Stimulated activated CD8-positive, alpha-beta memory T cell treated with anti-CD3 and anti-CD28 coated beads, Interleukin-4, amount 100 ng/mL, for 48 hours (primary cell): ENCODE measurements around the gene ANKS1B.
"Not testable (repeated sequence)": the region's sequence is repeated elsewhere in the genome, so short reads cannot be mapped to it uniquely, and the experiment has no call there.

Source experiments
- DNase-seq: peaks from one replicate; pipeline ENCODE4 v3.0.0-alpha.2; 2020

The ANKS1B gene

DNA sequence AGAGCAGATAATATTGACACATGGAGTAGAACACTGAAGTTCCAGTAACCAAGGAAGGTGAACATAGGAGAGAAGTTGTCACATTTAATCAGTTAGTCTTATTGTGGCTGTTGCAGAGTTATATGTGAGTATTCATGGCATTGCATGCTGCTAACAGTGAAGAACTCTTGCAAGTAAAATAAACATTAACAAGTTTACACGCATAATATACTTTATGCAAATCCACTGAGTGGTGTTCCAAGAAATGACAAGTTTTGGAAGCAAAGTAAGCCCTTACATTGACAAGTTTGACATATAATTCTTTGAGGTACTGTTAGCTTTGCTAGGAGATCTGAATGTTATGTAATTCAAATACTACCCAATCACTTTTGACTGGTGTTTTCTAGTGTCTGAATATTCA, 125.6 kb downstream of the ANKS1B start:
- DNase-seq: no peak

DNA sequence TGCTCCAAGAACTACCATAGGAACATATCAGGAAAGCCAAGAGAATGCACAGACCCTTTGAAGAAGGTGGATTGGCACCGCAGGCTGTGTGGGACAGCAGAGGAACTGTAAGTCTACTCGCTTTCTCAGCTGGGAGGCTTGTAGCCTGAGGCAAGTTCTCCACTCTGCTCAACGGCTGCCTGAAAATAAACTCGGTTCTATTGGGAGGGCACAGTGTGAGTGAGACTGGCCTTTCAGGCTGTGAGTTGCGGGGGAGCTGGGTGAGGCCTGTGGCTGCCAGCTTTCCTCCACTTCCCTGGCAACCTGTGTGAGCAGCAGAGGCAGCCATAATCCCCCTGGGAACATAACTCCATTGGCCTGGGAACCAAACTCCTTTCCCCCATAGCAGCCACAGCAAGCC, 132.1 kb downstream of the ANKS1B start:
- DNase-seq: no peak

DNA sequence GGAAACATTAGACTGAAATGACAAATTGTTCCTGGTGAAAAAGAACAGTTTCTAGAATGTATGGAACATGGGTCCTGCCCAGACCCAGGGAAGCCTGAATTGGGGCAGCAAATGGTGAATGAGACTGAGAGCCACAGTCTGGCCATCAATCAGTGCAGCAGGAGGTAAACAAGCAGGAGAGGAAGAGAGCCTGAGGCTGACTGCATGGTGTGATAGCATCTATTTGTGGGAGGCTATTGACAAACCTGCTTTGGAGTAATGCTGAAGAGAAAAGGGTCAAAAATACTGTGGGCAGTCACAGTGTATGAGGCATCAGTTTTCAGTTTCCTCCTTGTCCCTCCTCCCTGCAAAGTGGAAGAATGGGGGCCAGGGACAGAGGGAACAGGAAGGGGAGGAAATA, 136.8 kb downstream of the ANKS1B start:
- DNase-seq: no peak

DNA sequence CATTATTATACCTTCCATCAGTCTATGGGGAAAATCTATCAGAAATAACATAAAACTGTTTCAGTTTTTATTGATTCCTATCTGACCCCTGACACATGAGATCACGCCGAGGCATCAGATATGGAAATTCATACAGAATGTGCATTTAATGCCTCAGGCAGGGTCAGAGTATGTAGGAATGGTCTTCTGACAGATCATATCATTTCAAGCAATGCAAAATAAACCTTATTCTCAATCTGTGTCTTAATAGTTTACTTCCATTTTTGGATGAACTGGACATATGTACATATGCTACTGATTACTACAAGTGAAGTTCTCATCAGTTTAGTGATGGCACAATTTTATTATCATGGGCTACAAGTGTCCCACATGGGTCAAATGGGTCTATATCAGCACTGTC, 150.0 kb downstream of the ANKS1B start:
- DNase-seq: no peak

DNA sequence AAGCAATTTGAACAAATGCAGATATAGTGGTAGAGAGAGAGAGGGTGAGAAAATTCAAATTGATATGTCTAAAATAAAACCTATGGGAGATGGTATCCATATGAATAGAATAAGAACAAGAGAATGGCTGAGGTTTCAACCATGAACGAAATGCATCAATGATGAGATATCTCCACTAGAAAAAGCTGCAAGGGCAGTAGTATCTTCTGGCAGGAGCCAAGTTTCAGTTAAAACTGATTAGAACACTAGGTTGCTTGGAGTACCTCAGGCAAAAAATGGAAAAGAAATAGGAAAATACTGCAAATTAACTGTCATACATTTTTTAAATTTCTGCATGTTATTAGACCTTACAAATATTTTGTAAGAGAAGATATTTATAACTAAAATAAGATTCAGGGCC, 151.3 kb downstream of the ANKS1B start:
- DNase-seq: no peak

DNA sequence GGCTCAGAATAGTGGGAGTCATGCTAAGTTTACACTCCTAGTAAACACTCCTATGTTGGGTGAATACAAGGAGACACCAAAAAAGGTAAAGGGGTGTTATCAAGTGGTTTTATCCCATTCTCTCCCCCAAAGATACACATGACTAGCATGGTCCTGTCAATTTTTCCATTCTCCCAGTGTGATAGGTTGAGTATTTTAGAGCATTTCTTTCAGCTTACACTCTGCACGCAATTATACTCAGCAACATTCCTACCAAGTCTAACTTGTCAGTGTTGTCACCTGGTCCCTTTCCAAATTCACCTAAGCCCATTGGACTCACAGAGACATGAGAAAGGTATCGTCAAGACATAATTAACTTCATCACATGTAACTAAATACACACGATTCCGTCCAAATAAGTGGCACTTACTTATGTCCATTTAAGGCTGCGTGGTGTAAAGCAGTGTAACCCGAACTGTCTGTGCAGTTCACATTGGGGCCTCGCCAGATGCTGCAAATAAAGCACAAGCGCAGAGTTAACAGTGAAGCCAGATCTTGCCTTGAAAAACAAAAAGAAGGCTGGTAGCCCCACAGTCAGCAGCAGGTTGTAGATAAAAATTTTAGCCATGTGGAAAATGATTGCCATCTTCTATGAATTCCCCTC, 159.7 kb downstream of the ANKS1B start:
- DNase-seq: no peak

DNA sequence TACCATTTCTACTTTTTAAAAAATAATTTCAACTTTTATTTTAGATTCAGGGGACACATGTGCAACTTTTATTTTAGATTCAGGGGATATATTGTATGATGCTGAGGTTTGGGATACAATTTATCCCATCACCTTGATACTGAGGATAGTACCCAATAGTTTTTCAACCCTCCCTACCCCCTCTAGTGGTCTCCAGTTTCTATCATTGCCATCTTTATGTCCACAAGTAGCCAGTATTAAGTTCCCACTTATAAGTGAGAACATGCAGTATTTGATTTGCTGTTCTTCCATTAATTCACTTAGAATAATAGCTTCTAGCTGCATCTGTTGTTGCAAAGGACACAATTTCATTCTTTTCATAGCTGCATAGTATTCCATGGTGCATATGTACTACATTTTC, 162.5 kb downstream of the ANKS1B start:
- DNase-seq: no peak

DNA sequence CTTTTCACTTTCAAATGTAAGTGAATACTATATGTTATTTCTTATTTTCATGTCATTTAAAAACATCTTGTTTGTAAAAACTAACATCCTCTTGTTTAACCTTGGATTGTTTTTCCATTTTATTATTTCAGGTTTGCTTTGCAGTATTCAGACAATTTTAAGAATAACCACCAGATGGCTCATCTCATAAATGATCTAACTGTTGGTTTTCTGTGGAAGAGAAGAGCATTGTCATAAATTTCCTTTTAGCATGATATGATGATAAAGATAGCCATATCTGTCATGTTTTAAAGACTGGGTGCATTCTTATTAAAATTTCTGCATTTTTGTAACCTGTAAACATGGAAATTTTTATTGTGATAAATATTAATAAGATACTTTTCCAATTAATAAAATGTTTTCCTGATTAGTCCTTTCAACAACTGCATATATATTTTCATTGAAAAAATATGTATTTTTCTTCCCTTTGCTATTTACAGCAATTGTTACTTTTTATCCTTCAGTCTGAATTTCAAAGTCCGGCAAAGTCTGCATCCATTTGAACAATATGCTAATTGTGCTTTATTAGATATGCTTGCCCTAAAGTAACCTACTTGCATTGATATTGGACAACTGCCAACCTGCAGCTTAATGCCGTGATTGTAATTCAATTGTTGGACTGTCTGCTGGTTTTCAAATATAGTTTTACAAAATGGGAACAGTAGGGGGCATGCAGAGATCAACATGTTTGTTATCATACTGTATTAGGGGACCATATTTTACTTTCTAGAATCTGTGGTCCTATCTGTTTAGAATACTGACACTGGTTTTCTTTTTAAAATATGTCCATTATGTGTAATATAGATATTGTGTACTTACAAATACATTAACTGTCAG, 173.8 kb downstream of the ANKS1B start:
- DNase-seq: no peak

DNA sequence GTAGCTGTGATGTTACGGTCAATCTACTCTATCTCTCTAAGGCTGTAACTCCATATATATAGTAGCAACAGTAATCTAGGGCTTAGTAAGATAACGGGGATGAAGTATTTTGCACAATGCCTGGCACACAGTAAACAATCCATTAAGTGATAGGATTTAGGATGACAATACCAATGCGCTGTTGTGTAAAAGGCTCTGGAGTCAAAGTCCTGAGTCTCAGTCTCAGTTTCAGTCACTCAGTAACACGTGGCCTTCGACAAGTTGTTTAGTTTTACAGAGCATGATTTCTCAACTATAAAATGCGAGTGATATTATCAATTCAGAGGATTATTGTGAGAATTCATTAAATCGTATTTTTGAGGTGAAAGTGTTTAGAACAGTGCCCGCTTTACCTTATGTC, 174.8 kb downstream of the ANKS1B start:
- DNase-seq: no peak

DNA sequence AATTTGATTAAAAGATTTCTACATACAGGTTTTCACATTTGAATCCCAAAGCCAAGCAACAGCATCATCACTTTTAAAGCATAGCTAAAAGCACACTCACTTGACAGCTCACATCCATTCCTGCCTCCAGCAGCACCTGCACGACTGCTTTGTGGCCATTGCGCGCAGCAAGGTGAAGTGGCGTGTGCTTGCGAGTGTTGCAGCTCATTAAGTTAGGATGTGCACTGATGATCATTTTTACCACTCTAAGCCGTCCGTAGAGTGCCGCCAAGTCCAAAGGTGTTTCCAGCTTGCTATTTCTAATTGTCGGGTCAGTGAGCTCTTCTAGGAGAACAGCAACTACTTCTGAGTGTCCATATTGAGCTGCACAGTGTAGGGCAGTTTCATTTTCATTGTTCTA, 178.4 kb downstream of the ANKS1B start:
- no peak for DNase-seq

DNA sequence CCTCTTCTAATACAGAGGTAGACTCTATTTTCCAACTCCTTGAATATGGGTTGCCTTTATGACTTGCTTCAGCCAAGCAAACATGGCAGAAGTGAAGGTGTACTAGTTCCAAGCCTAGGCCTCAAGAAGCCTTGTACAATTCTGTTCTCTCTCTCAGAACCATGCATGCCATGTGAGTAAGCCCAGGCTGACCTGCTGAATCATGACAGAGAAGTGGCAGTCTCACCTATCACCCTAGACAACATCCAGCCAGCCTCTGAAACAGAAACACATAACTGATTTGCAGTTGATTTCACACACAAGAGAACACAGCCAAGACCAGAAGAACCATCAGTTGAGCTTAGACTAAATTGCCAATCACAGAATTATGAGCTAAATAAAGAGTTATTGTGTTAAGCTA, 180.0 kb downstream of the ANKS1B start:
- DNase-seq: no peak

DNA sequence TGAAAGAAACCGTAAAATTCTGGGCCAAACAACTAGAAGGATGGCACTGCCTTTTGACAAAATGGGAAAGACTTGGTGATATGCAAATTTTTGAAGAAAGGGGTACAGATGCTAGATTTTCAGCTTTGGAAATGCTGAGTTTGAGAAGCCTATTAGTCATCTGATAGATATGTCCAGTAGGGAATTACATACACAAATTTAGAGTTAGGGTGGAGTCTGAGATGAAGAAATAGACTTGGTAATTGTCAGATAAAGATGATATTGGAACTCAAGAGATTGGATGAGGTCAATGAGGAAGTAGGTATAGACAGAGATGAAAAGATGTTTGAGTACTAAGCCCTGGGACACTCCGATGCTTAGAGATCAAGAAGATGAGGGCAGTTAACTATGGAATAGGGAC, 184.1 kb downstream of the ANKS1B start:
- DNase-seq: no peak

DNA sequence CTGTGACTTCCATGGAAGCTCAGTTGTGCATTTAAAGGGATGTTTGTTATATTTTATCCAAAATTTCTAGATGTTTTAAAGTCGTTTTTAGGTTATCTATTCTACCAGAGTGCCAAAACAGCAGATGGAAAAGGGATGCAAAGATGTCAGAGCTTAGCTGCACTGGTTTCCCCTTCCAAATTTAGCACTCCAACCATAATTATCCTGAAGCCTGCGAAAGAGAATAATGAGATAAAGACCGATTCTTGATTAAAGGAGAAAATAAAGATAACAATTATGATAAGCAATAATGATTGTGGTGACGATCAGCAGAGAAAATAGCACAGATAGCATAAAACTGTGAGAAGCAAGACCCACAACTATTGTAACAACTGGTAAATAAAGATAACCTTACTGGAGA, 186.8 kb downstream of the ANKS1B start:
- DNase-seq: not testable (repeated sequence)

DNA sequence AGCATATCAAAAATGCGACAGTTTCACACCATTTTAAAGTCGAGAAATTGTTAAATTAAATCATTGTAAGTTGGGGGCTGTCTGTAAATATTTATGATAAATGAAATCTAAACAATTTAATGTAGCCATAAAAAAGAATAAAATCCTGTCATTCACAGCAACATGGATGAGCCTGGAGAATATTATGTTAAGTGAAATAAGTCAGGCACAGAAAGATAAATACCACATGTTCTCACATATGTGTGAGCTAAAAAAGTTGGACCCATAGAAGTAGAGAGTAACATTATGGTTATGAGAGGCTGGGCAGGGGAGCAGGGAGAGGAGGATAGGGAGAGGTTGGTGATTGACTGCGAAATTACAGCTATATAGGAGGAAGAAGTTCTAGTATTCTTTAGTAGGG, 201.3 kb downstream of the ANKS1B start:
- DNase-seq: no peak

DNA sequence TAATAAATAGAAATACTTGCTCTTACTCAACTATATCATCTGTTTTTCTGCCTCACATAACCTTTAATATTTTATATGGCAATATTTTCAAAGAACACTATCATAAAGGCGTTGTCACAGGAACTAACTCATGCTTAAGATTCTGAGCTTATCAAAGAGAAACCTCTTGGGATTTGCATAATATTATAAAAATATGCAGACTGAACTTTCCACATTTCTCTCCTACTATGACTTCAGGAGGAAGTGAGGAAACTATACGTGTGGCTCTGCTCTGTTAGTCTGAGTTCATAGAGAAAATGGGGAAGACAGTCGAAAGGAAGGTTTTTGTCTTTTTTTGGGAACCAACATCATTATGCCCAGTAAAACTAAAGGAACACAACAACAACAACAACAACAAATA, 212.5 kb downstream of the ANKS1B start:
- no peak for DNase-seq

DNA sequence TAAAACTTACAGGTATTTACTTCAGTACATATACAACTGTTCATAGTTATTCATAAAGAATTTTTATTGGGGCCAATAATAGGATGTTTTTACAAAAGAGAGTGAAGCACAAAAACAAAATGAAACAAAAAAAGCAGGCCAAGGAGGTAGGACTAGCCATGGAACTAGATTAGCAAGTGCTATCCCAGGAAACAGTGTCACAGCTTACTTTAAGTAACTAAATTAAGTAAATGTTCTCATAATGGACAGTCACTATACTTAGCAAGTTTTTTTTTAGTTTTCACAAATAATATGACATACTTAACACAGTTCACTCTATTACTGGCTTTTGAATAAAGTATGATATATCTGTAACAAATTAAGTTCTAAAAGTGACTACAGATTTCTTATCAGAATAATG, 213.1 kb downstream of the ANKS1B start:
- DNase-seq: no peak

DNA sequence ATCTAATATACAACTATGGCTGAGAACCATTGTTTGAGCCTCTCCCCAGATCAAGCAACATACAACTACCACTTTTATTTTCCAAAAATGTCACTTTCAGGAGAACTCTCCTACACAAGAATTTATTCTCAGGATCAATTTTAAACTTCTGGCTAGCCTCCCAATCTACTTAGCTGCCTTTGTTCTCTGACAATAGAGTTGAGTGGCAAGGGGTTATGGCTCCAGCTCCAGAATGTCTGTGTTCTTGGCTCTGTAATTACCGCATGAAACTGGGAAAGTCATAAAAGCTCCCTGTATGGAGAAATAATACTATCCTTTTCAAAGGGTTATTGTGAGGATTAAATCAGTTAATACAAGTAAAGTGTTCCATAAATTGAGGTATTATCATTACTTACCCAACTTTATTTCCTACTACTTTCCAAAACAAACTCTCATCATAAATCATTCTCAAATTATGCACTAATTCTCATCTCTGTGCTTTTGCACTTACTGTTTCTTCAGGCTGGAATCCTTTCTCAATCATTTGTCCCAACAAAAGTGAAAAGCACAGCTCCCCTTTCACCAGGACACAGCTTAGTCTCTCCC, 215.2 kb downstream of the ANKS1B start:
- no peak for DNase-seq

DNA sequence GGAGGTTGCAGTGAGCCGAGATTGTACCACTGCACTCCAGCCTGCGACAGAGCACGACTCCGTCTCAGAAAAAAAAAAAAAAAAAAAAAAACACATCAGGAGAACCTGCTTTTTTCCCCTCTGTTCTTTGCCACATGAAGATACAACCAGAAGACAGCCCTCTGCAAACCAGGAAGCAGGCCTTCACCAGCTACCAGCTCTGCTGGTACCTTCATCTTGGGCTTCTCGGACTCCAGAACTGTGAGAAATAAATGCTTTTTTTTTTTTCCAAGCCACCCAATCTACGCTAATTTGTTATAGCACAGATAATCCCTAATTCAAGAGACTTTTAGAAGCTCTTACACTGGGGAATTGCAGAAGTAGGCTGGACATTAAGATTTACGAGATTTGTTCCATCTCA, 216.0 kb downstream of the ANKS1B start:
- no peak for DNase-seq

DNA sequence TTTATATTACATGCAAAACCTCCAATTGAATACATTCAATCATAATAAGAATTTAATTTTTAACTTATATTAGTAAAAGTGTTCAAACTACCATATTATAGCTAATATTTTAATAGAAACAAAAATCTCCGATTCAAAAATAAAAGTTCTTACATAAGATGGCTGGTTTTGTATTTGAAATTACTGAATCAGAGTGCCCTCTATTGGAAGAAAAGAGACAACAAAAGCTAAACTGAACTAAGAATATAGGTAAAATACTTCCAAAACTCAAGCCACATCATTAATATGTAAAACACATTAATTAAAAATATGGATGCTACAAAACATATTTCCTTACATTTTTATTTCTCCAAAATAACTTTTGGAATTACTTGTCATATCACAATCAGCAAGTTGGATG, 216.9 kb downstream of the ANKS1B start:
- no peak for DNase-seq

DNA sequence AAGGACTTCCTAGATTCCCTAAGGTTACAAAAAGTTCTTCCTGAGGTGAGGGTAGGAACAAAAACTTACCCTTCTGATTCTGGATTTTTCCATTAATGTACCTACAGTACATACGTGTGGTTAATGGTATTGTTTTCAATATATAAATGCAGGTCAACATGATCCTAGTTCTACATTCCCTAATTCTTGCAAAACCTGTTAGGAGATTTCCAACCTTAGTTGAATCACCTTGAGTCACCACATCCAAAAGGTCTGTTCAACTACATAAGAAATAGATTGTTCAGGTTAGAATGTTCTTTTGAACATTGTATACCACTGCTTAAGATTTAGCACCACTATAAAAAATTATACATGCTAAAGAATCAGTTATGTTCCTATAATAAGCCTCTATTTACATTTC, 218.3 kb downstream of the ANKS1B start:
- no peak for DNase-seq

DNA sequence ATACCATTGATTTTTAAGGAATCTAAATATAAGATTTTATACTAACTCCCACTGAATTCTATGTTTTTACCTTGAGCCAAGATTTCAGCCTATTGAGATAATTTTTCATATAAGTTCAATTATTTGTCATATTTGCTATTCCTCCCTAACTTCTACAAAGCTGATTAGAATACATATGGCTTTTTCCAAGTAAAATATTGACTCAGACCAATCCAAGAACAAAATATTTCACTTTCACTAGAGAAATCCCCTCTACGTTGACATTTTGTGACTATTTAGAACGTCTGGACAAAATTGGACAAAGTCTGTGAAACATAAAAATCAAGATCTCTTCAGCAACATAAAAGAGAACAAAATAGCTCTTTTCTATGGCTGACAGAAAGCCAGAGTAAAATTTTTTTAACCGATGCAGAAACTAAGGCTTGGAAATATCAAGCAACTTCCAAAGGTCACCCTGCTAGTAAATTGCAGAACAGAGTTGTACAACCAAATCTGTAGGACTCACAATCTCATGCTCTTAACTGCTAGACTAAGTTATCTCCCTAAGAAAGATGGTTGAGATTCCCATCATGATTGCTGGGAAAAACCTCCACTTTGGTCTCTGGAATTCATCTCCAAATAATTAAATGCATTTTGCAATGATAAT, 219.1 kb downstream of the ANKS1B start:
- DNase-seq: no peak

DNA sequence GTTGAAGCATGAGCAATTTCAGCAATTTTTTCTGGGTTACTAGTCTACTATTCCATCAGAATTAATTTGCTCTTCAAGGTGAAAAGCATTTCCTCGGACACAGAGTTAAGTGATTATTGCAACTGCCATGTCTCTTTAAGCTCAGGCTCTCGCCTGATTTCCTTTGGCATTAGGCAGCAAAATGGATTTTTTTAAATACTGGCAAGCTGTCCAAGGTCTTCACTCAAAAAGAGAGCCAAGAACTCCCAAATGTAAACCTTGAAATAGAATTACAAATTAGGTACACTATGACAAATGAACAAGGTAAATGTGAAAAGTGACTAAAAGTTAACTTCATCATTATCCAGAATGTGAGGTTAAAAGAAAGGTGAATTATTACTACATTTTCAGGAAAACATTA, 225.3 kb downstream of the ANKS1B start:
- DNase-seq: no peak

DNA sequence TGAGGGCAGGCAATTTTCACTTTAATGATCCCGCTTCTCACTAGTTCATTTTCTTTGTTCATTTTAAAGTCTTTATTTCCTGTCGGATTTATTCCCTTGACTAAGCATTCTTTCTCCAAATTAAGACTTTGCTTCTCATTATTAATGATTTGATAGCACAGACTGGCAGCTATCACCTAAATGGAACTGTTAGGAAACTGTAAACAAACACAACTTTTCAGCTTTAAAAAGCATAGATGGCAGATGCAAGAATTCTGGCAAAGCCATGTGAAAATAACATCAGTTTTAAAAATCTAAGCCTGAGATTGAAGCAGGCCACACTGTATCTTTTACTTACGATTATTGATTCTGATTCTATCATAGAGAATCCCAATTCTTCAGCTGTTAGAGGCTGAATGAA, 225.7 kb downstream of the ANKS1B start:
- no peak for DNase-seq

DNA sequence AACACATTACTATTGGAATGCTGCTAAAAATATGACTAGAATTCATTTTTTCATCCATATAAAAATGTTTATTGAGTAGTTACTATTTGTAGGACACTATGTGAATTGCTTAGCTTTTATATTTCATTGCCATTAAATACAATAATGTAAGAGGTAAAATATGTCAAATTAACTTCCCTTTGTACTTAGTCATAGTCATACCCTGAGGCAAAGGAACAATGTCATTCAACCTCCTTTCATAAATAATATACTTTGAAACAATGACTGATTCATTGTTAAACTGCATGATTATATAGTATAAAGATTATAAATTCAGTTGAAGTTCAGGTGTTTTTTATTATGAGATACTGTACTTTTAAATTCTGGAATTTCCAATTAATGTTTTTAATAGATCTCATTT, 232.0 kb downstream of the ANKS1B start:
- DNase-seq: no peak
